ENCODE data around the gene NEU1. TPM values are rescaled to one million over a fixed set of nuclear protein-coding genes. Genes with fewer than 3 reads are reported as not detected.
"Not testable (repeated sequence)": the region's sequence is repeated elsewhere in the genome, so short reads cannot be mapped to it uniquely, and the experiment has no call there.

NEU1 gene
- total RNA-seq, 1 donor: 51.7 TPM

DNA sequence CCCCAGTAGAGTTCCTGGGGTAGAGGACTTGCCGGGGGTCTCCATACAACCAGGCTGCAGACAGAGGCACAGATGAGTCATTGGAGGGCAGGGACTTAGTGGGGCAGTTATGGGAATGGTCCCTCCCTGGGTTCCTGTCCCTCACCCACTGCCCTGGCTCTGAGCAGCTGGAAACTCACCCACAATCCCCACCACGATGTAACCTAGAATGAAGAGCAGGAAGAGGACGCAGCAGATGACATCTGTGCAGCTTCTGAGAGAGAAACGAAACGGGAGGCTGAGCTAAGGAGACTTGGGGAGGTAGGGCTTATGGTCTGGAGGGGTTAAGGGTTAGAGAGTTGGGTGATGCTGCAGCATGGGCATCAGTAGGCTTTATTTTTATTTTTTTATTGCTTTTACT lies 13.3 kb upstream of the NEU1 start:
- DNase-seq (ENCODE audit: low read depth in 2 of 3, low spot score in 2 of 3): no peak

DNA sequence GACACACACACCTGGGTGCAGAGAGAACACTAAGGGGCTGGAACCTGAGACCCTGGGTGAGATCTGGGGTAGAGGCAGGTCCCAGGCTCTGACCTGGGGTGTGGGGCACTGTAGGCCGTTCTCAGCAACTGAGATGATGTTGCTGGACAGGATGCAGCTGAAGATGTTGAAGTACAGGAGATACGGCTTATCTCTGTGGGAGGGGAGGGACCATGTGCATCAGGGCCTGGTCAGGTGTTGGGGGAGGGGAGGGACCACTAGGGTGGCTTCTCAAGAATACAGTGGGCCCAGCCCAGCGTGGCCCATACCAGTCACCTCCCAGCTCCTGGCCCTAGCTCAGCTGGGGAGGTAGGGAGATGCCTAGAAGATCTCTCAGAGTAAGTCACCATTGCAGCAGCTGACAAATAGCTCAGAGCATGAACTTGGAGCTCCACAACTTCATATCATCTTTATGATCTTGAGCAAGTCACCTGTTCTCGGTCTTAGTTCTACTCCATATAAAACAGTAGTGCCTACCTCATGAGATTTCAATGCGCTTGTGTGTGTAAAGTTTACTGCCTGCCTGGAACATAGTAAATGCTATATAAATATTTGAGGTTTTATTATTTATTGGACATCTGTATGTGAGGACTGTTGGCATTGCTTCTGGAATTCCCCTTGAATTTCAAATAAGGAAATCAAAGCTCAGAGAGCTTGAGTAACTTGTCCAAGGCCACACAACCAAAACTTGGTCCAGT lies 12.4 kb upstream of the NEU1 start:
- DNase-seq (ENCODE audit: low read depth in 2 of 3, low spot score in 2 of 3): no peak

DNA sequence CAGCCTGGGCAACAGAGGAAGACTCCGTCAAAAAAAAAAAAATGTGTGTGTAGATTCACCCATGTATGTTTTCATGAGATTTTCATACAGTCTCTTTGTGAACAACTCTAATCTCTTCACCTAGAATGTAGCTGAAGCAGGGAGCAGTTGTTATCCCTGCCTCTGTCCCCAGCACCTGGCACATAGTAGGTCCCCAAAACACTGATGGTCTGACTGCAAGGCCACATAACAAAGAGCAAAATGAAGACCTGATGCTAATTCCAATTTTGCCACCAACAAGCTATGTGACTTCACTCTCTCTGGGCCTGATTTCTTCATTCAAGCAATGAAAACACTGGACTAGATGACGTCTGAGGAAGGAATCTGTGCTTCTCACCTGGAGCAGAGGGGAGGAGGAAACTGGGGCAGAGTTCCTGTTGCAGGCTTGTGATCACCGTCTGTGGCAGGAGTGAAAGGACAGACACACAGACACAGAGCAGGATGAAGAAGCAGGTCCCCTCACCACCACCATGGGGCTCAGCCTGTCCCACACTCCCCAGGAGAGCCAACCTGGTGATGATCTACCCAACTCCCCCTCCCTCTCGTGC lies 11.6 kb upstream of the NEU1 start:
- DNase-seq (ENCODE audit: low read depth in 2 of 3, low spot score in 2 of 3): no peak

DNA sequence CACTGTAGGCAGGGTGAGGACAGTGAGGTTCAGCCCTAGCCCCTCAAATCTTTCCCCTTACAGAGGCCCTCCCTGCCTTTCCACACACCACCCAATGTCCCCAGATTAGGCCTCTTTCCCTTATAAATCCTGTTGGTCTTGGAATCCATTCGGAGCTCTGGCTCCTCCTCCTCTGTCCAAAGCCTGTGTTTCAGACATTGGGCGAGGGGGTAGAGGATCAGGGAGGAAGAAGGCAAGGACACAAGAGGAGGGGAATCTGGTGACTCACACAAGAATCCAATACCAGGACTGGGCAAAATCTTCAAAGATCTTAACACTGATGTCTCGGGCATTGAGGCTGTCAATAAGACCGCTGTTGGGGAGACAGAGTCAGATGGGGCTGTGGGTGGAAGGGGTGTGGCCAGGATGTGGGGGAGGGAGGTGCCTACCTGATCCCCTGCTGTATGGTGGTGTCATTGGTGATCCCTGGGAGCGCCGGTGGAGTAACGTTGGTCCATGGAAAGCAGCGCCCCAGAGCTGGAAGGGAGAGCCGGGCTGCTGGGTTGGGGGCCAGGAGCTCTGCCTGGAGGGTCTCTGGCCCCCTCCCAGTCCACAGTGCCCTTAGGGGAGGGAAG lies 8.5 kb upstream of the NEU1 start:
- no peak for DNase-seq (ENCODE audit: low read depth in 2 of 3, low spot score in 2 of 3)

DNA sequence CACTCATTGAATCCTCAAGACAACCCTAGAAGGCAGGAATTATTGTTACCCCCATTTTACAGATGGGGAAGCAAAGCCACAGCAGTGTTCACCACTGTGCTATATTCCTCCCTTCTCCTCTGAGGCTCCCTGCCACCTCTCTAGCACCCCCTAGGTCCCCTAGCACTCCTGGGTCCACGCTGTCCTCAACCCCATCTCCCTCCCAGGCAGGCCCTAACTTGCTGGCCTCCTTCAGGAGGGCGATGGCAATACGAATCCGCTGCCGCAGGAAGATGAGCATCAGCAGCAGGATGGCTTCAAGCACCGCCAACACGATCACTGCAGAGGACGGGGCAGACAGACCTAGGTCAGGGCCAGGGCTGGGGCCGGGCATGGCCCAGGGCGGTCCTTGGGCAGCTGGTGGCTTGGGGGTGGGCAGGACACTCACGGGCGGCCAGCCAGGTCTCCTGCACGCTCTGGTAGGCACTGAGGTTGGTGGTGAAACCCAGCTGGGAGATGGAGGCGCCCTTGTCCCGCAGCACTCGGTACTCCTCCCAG lies 7.8 kb upstream of the NEU1 start:
- no peak for DNase-seq (ENCODE audit: low read depth in 2 of 3, low spot score in 2 of 3)

DNA sequence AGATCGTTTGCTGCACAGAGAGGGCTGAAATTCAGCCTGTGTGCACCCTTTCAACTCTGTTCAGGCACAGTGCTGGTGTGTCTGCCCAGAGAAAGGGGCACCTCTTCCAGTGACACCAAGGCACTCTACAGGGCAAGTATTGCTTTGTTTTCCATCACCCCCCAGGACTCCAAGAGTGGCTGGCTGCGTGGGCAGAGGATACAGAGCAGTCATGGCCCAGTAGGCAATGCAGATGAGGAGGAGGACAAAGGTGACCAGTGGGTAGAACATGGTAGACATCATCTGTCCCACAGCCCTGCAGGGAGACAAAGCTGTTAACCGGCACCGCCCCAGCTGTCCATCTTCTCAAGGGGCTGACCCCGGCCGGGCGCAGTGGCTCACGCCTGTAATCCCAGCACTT lies 6.7 kb upstream of the NEU1 start:
- no peak for DNase-seq (ENCODE audit: low read depth in 2 of 3, low spot score in 2 of 3)

DNA sequence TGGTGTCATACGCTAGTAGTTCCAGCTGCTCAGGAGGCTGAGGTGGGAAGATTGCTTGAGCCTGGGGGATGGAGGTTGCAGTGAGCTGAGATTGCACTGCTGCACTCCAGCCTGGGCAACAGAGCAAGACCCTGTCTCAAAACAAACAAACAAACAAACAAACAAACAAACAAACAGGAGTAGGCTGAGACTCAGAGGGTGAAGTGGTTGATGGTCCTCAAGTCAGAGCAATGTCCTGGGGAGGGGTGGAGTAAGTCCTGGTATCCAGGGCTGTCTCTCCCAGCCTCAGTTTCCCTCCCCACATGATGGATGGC lies 6.0 kb upstream of the NEU1 start:
- DNase-seq (ENCODE audit: low read depth in 2 of 3, low spot score in 2 of 3): not testable (repeated sequence)

DNA sequence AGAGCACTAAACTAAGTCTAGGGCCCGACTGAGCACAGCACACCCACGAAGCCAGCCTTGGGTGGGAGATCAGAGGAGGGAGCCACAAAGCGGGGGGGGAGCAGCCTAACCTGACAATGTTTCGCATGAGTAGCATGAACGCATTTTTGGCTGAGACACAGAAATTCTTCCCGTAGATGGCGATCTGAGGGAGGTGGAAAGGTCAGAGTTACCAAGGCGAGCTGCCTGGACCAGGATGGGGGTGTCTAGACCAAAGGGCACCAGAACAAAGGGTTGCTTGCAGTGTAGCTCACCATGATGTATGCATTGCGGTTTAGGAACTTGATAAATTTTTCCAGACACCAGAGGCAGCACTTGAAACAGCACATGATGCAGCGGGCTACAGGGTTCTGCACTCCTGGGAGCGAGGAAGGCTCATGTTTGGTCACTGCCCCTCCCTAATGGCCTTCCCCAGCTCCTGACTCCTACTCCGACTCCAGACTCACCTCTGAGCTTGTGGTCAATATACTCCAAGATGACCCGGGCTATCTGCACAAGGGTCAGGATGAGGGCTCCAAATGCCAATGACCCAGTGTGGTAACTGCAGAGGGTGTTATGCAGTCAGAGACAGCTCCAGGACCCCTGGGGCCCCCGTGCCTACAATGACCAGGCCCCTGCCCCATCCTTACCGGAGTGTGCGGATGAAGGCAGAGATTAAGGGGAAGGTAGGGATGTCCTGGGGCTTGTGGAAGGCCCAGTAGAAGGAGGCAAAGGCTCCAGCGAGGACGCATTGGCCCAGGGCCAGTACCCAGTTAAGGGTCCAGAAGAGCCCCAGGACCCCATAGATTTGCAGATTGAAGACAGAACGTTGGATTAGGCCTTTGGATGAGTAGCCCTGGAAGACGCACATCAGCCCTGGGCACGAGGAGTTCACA lies 2.8 kb upstream of the NEU1 start:
- no peak for DNase-seq (ENCODE audit: low read depth in 2 of 3, low spot score in 2 of 3)

DNA sequence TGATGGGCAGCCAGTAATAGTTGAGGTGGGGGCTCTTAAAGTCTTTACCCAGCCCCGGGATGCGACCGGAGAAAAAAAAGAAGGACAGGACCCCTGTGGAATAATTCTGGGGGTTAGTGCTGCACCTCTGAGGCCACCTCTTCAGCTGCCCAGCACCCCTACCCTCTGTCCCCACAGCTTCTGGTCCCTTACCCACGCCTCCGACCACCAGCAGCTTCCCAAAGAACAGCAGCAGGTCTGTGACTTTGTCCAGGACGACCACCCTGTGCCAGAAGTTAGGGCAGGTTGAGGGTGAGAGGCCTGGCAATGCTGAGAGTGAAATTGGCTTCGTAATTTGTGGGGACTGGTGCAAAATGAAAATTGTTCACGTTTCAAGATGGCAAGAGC lies 2.2 kb upstream of the NEU1 start:
- no peak for DNase-seq (ENCODE audit: low read depth in 2 of 3, low spot score in 2 of 3)

DNA sequence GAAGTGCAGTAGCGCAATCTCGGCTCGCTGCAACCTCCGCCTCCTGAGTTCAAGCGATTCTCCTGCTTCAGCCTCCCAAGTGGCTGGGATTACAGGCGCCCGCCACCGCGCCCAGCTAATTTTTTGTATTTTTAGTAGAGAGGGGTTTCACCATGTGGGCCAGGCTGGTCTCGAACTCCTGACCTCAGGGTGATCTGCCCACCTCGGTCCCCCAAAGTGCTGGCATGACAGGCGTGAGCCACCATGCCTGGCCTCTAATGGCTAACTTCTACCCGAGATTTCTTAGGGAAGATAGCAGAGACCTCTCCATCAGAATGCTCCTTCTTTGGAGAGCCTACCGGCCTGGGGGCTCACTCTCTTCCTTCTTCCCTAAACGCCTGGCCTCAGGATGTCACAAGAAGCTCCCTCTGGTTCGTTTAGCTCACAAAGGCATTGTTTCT lies 1.5 kb upstream of the NEU1 start:
- DNase-seq (ENCODE audit: low read depth in 2 of 3, low spot score in 2 of 3): not testable (repeated sequence)

DNA sequence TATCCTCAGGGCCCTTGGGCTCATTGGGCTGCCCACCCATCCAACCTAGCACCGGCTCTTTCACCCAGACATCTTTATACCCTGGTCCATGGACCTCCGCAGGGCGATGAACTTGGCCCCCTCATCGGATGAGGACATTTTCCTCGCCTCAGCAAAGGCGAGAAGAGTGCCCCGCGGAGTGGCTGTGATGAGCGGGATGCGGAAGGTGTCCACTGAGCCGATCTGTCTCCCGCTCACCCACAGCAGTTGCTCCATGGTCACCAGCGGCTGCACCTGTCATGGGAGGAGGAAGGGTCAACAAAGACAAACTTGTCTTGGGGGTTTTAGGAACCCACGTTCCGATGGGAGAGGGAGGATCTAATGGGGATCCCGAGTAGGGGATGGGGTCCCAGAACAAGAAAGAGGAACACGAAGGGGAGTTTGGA lies 690 bp downstream of the NEU1 start:
- DNase-seq (ENCODE audit: low read depth in 2 of 3, low spot score in 2 of 3): no peak

DNA sequence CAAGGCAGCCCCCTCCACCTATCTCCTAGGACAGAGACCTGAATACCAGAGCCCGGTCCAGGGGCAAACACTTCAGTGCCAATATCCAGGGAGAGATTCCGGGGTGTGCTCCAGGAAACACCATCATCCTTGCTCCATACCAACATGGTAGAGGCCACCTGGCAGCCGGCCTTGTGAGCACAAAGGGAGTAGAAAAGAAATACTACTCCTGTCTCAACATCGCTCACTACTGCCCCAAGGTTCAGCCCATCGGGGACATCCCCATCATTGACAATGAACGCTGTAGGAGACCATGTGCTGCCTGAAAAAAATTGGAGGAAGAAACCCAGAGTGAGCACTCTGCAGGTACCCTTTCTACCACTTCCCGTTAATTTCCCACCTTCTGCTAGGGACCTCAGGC lies 1.5 kb downstream of the NEU1 start:
- no peak for DNase-seq (ENCODE audit: low read depth in 2 of 3, low spot score in 2 of 3)

DNA sequence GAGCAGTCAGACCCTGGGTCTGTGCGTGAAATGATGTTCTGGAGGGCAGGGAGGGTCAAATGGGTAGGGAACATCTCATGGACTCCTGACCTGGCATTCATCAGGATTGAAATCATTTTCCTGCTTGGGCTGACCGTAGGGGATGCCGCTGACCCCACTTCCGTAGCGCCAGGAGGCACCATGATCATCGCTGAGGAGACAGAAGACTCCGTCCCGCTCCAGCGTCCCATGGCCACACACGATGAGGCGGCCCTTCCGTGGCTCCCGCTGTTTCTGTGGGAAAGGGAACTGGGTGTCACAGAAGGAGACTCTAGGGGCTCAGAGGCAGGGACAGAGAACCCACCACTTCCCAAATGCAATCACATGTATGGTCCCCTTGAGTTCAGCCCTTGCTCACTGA lies 2.3 kb downstream of the NEU1 start:
- DNase-seq (ENCODE audit: low read depth in 2 of 3, low spot score in 2 of 3): no peak

DNA sequence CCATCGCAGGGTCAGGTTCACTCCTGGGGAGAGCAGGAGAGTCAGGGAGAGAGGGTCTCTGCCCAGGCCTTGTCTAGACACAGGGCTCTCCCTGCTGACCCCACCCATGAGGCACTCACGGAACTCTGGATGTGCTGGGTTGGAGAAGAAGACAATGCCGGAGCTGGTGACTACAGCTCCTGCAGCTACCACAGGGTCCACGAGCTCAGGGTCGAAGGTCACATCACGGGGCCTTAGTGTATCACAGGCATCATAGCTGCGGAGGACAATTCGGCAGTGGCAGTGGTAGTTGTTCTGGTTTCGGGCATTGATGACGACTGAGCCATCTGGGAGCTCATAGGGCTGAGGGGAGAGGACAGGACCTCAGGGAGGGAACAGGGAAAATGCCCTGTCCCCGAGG lies 2.7 kb downstream of the NEU1 start:
- DNase-seq (ENCODE audit: low read depth in 2 of 3, low spot score in 2 of 3): no peak

DNA sequence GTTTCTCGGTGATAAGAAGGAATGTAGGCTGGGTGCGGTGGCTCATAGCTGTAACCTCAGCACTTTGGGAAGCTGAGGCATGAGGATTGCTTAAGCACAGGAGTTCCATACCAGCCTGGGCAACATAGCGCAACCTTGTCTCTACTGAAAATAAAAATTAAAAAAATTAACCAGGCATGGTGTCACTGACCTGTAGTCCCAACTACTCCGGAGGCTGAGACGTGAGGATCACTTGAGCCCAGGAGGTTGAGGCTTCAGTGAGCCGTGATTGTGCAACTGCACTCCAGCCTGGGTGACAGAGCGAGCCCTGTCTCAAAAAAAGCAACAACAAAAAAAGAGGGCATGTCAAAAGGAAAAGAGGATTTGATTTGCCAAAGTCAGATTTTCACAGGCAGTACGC lies 3.9 kb downstream of the NEU1 start:
- DNase-seq (ENCODE audit: low read depth in 2 of 3, low spot score in 2 of 3): no peak

DNA sequence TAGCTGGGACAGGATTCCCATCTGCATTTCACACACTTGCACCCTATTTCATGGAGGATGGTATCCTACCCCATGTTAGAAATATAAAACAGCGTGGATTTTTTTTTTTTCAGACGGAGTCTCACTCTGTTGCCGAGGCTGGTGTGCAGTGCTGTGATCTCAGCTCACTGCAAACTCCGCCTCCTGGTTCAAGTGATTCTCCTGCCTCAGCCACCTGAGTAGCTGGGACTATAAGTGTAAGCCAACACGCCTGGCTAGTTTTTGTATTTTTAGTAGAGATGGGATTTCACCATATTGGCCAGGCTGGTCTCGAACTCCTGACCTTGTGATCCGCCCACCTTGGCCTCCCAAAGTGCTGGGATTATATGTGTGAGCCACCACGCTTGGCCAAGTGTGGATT lies 4.8 kb downstream of the NEU1 start:
- not testable (repeated sequence) for DNase-seq (ENCODE audit: low read depth in 2 of 3, low spot score in 2 of 3)

DNA sequence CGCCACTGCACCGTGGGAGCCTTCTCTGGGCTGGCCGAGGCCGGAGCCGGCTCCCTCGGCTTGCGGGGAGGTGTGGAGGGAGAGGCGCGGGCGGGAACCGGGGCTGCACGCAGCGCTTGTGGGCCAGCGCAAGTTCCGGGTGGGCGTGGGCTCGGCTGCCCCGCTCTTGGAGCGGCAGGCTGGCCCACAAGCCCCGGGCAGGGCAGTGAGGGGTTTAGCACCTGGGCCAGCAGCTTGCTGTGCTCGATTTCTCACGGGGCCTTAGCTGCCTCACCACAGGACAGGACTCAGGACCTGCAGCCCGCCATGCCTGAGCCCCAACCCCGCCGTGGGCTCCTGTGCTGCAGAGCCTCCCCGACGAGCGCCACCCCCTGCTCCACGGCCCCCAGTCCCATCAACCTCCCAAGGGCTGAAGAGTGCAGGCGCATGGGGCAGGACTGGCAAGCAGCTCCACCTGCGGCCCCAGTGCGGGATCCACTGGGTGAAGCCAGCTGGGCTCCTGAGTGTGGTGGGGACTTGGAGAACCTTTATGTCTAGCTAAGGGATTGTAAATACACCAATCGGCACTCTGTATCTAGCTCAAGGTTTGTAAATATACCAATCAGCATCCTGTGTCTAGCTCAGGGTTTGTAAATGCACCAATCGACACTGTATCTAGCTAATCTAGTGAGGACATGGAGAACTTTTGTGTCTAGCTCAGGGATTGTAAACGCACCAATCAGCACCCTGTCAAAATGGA lies 10.5 kb downstream of the NEU1 start:
- DNase-seq (ENCODE audit: low read depth in 2 of 3, low spot score in 2 of 3): not testable (repeated sequence)

DNA sequence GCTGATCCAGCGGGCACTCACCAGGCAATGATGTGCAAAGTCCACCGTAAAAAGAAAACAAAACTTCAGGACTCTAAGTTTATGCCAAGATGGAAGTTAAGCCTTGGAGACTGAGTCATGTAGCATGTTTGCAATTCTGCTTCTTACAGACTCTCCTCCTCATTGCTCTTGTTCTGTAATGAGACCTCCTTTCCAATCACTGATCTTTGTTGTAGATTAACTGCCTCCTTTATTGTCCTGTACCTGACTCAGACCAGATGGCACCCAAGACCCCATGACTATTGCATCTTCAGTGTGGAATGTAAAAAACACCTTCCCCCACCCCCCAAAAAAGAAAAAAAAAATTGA lies 11.2 kb downstream of the NEU1 start:
- no peak for DNase-seq (ENCODE audit: low read depth in 2 of 3, low spot score in 2 of 3)

DNA sequence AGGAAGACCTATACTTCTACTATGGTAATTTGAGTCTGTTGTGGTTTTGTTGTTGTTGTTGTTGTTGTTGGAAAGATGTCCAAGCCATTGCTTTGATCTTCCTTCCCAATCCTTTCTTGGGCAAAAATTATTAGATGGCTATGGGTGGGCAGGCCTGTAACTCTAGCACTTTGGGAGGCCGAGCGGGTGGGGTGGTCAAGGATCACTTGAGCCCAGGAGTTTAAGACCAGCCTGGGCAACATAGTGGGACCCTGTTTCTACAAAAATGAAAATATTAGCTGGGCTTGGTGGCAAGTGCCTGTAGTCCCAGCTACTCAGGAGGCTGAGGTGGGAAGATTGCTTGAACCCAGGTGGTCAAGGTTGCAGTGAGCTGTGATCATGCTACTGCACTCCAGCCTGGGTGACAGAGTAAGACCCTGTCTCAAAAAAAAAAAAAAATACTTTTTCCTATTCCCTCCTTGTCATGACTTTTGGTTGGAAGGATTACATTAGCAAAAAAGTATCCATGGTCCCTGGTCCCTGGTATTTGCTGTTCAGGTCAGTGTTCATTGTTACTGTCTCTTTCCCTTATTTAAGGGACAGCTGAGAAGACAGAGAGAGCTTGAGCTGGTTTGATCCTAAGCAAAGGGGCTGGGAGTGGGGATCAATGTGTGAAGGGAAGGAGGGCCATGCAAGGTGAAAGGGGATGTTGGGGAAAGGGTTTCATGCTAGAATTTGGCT lies 11.7 kb downstream of the NEU1 start:
- no peak for DNase-seq (ENCODE audit: low read depth in 2 of 3, low spot score in 2 of 3)

Measured in hematopoietic multipotent progenitor cell (in vitro differentiated cells).